ENCODE data around the gene BTK.

GRCh38 chrX:101357166-101357795, 28.7 kb downstream of the BTK start:
- TF ChIP-seq CTCF (IDR thresholded peaks at IDR 0.05) (peak in 2 of 5 experiments; percentile 13 to 25), POLR2A (IDR thresholded peaks at IDR 0.05) (no peak), EP300 (IDR thresholded peaks at IDR 0.05) (no peak)

All from tibial nerve (tissue), 4 donors.